Sigmoid colon (tissue), 4 donors: Measurements from ENCODE around the gene ENO2.

Experiments
- CTCF ChIP-seq, 4 experiments: fragments of 450-650 bp in 3 of 4; fragments of 200-600 bp in 1 of 4; IDR thresholded peaks; one replicate each; pipeline ENCODE4 v1.5.1; 2016 to 2019; ENCODE audit warnings: antibody characterized with exemption in 4 of 4, mild to moderate bottlenecking in 3 of 4, moderate library complexity in 2 of 4
- EP300 ChIP-seq, 4 donors: sonication (generic); formaldehyde crosslinking; IDR thresholded peaks; one replicate each; pipeline ENCODE4 v1.6.1; 2017; ENCODE audit warnings: antibody characterized with exemption in 4 of 4

DNA sequence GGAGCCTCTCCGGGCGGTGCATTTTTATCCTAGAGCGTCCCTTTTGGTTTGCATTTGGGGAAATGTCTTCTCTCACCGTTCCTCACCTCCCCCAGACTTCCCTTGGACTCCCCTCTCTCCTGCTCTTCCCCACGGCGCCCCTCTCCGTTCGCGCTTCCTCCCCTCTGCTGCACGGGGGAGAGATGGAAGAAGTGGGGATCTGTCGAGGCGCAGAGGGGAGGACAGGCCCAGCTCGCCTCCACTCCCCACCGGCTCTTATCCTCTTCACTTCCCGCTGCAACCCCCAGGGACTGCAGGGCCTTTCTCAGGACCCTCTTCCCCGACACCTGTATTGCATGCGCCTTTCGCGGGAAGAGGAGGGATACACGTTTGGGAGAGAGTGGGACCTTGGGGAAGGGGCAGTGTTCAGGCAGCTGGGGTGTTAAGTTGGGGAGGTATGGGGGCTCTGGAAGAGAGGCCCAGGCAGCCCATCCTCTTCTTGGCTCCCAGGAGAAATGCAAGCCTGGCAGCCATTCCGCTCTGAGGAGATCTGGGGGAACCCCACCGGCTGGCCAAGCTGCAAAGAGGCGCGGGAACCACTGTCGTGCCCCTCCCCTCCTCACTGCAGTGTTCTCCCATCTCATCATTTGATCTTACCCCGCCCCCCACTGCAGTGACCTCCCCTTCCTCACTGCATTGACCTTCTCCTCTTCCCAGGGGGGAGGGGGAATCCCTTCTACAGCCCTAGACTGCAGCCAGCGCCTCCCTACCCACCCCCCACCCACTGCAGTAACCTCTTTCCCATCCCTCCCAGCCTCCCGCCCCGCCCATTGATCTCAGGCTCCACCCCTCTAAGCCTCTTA, 788 bp downstream of the ENO2 start:
- TF ChIP-seq CTCF (IDR thresholded peaks at IDR 0.05) (no peak), EP300 (IDR thresholded peaks at IDR 0.05) (no peak)
